HG03575 (cell line): ENCODE measurements around the gene SLC13A4.
"Not testable (repeated sequence)": the region's sequence is repeated elsewhere in the genome, so short reads cannot be mapped to it uniquely, and the experiment has no call there.

ENCODE experiments used
- ATAC-seq: cut with Tn5 transposase; IDR thresholded peaks from one replicate; pipeline ENCODE4 v1.9.1; 2021; ENCODE audit not compliant: unreplicated experiment, insufficient number of reproducible peaks, low FRiP score; ENCODE audit errors: extremely low read depth

SLC13A4 gene

GRCh38 chr7:135650831-135651573, 77.0 kb downstream of the SLC13A4 start:
- ATAC-seq = no peak

- no peak for ATAC-seq
These were observed 79.8 kb downstream of the SLC13A4 start for GRCh38 chr7:135648235-135648634.

DNA sequence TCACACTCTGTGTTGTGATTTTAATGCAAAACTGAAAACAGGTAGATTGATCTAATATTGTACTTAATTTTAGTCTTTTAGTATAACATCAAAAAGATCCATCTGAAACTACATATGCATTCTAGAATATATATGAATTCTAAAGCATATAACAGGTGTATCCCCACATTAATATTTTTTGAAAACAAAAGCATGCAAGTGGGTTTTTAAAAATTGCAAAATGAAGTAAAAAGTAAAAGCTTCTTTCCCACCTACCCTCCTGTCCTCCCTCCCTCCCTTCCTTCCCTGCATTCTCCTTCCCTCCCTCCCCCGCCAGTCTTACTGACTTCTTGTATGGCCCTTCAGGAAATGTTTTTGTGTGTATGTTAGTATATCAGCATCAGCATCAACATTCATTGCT, 80.2 kb downstream of the SLC13A4 start:
- ATAC-seq = no peak

- ATAC-seq = no peak
These were observed 82.6 kb downstream of the SLC13A4 start for GRCh38 chr7:135645296-135645904.

GRCh38 chr7:135644729-135645128, 83.3 kb downstream of the SLC13A4 start:
- no peak for ATAC-seq

DNA sequence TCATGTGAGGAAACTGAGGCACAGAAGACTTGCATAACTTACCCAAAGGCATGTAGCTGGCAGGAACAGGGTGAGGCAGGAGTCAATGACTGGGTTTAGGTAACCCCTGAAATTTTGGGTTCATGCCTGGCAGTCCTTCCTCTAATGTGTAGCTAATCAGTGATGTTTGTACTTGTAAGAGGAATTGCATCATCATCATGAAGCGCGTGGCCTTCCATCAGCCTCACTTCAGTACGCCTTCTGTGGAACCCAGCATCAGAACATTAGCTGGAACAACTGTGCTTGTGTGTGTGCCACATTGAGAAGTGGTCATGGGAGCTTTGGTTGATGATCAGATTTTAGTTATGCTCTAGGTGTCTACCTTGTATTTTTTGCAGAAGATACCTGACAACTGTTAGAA, 83.8 kb downstream of the SLC13A4 start:
- ATAC-seq = no peak

- ATAC-seq = not testable (repeated sequence)
These were observed 88.3 kb downstream of the SLC13A4 start for GRCh38 chr7:135639690-135640089.

DNA sequence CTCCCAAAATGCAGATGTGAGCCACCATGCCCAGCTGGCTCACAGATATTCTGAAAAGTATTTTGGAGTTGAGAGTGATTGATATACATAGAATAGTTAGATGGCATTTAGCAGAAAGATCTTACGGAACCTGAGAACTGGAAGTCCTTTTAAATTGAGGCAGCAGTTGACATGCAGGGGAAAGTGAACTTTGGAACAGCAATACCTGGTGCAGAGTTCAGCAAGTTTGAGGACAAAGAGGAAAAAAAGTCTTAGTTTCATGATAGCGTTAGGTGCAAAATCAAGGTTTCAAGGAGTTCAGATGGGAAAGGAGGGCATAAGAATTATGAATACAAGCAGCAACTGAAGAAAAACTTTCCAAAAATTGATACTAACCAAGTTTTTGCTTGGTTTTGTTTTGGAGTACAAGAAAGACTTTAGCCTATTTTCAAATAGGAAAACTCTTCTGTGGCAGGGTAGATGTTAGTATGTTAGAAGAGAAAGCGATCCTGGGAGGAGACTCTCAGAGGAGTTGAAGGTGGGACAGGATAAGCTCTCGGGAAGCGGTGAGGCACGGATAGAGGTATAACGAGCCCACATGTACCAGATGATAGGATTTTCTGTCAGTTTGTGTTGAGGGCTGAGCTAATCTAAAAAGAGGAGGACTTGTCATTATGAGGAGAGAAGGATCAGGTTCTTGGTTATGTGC, 93.7 kb downstream of the SLC13A4 start:
- ATAC-seq = no peak
